ENCODE data around the gene SH3TC1. TPM values are rescaled to one million over a fixed set of nuclear protein-coding genes. Genes with fewer than 3 reads are reported as not detected.

The SH3TC1 gene
- polyA plus RNA-seq, 4 donors: 21.8 to 36.5 (median 24.7) TPM

DNA sequence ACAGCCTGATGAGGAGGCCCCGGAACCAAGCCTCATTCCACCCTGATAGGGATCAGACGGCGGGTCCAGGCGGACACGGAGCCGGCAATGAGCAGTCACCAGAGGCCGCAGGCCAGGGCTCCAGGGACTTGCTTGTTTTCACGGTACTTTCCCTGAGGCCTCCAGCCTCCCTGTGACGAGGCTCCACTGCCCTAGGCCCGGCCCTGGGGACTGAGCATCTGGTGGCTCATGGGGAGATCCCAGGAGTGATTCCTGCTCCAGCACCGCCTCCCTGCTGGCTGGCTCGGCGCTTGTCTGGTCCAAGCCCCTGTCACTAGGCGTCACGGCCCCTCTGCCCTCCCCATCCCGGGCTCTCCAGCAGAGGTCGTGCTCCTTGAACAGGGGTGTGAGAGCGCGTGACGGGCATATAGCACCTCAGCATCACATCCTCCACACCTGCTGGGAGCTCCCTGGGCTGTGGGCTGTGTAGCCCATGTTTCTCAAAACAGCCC is 84.6 kb downstream of the SH3TC1 start:
- DNase-seq (ENCODE audit: low read depth in 4 of 4, low spot score in 3 of 4): no peak

DNA sequence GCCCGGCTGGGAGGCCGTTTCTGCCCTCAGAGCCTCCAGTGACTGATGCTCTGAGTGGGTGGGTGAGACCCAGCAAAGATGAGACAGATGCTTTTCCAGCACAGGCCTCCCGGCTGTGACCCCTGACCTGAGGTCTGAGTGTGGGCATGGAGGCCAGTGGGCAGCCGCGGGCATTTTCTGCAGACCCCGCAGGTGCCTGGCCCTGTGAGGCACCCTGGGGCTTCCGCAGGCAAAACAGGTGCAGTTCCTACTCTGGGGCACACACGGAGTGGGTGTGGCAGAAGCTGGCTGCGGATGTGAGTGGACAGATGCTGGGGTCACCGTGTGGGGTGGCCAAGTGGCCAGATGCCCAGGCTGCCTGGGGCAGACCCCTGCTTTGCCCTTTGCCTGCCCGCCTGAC is 85.3 kb downstream of the SH3TC1 start:
- DNase-seq (ENCODE audit: low read depth in 4 of 4, low spot score in 3 of 4): no peak

DNA sequence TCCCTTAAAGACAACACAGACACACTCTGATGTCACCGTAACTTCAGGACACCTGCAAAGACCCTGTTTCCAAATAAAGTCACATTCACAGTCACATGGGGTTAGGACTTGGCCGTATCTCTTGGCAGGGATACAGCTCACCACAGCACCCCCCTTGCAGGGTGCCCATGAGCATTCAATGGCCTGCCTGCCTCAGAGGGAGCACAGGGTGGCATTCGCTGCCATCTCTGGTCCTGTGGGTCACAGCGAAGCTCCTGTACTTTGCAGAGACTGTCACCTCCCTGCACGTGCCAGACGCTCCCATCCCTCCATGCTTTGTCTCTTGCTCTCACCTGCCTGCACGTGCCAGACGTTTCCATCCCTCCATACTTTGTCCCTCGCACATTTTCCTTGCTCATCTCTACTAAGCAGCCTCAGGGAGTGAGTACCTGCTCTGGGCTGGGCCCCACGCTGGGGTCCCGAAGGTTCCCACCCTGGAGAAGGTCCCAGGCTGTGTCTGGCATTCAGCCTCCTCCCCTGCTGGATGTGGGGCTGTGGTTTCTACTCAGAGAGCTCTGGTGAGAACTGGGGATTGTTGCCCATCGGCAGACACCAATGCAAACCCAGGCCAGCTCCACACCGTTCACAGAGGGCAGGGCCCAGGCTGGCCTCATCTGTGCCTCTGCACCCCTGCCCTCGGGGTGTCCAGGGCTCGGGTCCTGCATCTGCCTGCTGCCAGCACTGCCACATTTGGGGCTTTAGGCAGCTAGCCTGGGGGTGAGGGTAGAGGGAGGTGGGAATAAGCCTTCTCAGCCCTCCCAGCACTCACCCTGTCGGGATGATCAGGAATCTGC is 86.3 kb downstream of the SH3TC1 start:
- no peak for DNase-seq (ENCODE audit: low read depth in 4 of 4, low spot score in 3 of 4)

DNA sequence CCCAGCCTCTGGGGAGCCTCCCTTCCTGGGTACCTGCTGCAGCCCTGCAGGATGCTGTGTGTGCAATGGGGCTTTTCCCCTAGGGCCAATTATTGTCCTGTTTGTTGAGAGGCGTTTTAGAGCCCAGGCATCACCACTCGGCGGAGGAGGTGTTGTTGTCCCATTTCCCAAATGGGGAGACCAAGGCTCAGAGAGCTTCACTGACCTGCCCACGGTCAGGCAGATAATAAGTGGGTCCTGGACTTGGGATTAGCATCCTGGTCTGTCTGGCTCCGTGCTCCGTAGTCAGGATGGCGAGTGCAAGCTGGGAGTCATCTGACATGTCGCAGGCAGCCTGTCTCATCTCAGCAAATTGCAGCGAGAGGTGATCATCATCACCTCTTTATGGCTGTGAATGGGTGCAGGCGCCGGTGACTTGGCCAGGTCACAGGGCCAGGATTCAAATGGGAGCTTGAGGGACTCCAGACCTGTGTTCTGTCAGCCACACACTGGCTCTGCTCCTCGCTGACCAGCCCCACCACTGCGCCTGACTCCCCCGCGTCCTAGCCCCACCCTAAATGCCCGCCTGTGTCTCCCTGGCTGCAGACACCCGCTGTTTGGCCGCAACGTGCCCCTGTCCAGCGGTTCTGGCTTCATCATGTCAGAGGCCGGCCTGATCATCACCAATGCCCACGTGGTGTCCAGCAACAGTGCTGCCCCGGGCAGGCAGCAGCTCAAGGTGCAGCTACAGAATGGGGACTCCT is 87.1 kb downstream of the SH3TC1 start:
- no peak for DNase-seq (ENCODE audit: low read depth in 4 of 4, low spot score in 3 of 4)

DNA sequence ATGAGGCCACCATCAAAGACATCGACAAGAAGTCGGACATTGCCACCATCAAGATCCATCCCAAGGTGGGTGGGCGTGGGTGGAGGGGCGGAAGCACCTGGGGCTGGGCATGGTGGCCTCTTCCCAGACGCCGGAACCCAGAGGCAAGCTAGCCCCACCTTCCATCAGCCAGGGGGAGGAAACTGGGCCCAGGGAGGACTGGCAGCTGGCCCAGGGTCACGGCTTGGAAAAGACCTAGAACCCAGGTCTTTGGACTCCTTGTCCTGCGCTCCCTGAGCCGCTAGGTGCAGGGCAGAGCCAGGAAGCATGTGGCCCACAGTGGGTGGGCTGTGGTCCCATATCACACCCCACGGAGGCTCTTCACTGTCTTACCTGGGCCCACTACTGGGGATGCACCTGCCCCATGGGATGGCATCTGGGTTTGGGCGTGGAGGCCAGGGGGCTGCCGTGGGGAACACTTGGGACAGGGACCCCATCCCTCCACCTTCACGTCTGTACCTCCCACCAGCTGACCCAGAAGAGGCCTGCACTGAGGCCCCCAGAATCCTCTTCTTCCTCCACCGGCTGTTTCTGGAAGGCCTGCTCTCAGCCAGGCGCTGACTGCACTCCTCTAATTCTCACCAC is 87.7 kb downstream of the SH3TC1 start:
- no peak for DNase-seq (ENCODE audit: low read depth in 4 of 4, low spot score in 3 of 4)

DNA sequence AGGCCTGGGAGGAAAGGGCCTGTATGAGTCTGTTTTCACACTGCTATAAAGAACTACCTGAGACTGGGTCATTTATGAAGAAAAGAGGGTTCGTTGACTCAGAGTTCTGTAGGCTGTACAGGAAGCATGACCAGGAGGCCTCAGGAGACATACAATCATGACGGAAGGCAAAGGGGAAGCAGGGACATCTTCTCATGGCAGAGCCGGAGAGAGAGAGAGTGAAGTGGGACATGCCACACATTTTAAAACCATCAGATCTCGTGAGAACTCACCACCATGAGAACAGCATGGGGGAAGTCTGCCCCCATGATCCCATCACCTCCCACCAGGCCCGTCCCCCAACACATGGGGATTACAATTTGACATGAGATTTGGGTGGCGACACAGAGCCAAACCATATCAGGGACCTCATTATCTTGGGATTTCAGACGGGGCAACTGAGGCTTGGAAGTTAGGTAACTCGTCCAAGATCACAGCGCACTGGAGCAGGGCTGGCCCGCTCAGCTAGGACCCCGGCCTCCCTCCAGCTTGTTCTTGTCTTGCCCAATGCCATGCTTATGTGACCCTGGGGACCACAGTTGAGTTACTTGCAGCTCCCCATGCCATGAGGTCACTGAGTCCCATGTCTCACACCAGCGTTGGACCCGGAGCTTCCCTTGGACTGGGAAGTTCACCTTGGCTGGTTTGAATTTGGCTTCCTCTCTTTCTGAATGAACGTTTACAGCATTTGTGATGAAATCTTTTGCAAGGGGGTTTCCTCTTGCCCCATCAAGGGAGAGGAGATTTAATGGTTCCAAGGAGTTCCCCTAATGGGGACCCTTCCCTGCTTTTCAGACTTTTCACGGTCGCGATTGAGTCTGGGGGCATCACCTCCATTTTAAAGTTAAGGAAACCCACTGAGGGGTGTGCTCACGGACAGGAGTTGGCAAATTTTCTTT is 88.5 kb downstream of the SH3TC1 start:
- no peak for DNase-seq (ENCODE audit: low read depth in 4 of 4, low spot score in 3 of 4)

DNA sequence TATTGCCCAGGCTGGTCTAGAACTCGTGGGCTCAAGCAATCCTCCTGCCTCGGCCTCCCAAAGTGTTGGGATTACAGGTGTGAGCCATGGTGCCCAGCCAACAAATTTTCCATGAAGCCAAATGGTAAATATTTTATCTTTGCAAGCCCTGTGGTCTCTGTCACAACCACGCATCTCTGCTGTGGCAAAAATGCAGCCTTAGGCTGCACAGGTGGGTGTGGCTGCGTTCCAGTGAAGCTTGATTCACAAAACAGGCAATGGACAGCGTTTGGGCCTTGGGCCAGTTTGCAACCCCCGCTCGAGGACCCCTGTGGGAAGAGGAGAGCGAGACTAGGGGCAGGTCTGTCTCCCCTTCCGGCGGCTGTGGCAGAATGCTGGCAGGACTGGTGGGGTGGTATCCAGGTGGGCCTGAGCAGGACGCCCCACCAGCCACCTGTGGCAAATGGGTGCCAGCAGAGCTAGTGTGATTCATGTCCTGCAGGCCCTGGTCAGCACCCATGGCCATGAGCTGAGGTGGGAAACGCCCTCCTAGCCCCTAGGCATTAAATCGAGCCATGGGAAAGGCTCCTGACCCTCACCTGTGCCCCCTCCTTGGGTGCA is 90.2 kb downstream of the SH3TC1 start:
- no peak for DNase-seq (ENCODE audit: low read depth in 4 of 4, low spot score in 3 of 4)

DNA sequence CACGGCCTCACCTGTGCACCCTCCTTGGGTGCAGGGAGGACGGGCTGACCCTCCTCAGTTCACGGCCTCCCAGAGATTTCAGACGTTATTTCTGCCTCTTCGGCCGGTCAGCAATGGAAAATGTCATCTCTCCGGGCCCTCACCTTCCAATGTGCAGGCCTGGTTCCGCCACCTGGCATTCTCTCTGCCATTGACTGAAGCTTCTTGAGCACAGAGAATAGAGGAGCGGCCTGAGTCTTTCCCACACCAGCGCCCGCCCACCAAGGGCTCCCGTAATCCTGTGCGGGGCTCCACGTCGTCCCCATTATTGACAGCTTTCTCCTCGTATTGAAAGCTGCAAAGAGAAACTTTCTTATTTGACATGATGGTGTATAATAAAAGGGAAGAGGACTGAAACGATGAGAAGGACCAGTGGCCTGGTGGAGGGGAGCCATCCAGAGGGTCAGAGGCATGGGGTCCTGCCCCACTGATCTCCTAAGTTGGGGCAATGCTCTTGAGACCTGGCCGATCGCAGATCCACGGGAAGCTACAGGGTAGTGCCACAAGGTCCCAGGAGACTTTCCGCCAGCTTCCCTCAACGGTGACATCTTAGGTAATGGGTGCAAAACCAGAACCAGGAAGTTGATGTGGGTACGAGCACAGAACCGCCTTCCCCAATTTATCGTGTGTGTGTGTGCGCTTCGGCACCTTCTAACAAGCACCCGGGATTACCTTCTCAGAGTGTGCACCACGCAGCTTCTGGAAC is 91.0 kb downstream of the SH3TC1 start:
- DNase-seq (ENCODE audit: low read depth in 4 of 4, low spot score in 3 of 4): no peak

DNA sequence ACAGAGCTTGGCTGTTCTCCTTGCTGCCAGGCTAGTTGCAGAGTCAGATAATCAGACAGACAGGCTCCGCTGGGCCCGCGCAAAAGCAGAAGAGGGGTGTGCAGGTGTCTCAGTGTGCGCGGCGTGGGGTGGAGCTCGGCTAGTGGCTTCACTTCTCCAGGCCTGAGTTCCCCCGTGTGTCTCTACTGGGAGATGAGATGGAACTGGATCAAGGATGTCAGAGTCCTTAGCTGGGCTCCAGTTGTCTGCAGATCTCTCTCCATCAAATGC is 91.5 kb downstream of the SH3TC1 start:
- DNase-seq (ENCODE audit: low read depth in 4 of 4, low spot score in 3 of 4): no peak

Other genes starting within 250 kb of the SH3TC1 start
- gene ABLIM2, start 40.5 kb upstream of the SH3TC1 start, polyA plus RNA-seq (ENCODE audit: insufficient read length in 4 of 4): 1 to 10 TPM; 6.4 to 7.6 (median 7.5) TPM
- 10 to 100 TPM; 10.7 to 17.1 (median 12.4) TPM for gene HTRA3, start 70.5 kb downstream of the SH3TC1 start, polyA plus RNA-seq (ENCODE audit: insufficient read length in 4 of 4)
- gene ACOX3, start 241.4 kb downstream of the SH3TC1 start, polyA plus RNA-seq (ENCODE audit: insufficient read length in 4 of 4): 10 to 100 TPM; 15.0 to 17.5 (median 15.7) TPM
- gene TRMT44, start 241.5 kb downstream of the SH3TC1 start, polyA plus RNA-seq (ENCODE audit: insufficient read length in 4 of 4): 10 to 100 TPM; 14.2 to 16.4 (median 15.5) TPM